Tibial nerve (tissue), 4 donors: ENCODE data around the gene ERLEC1. TPM values are rescaled to one million over a fixed set of nuclear protein-coding genes. Genes with fewer than 3 reads are reported as not detected.

Source experiments
- DNase-seq, 2 donors: peaks; one replicate each; pipeline ENCODE4 v3.0.0-alpha.2; 2019; ENCODE audit warnings: low spot score in 2 of 2
- H3K27ac ChIP-seq, 4 donors: fragments of 200-600 bp; sonication (generic) in 3 of 4; one replicate each; pipeline ENCODE4 v1.5.1; 2017 to 2019; ENCODE audit warnings: mild to moderate bottlenecking in 1 of 4
- H3K27me3 ChIP-seq, 2 donors: fragments of 200-600 bp; sonication (generic) in 1 of 2; one replicate each; pipeline versions ENCODE4 v1.5.1 to v1.6.0; 2017 to 2019
- H3K36me3 ChIP-seq, 3 donors: fragments of 200-600 bp; sonication (generic); one replicate each; pipeline ENCODE4 v1.5.1; 2018 to 2019
- H3K4me1 ChIP-seq, 4 donors: fragments of 200-600 bp; sonication (generic) in 3 of 4; one replicate each; pipeline ENCODE4 v1.5.1; 2017 to 2019
- H3K4me3 ChIP-seq, 4 donors: fragments of 200-600 bp; sonication (generic) in 3 of 4; one replicate each; pipeline ENCODE4 v1.5.1; 2017 to 2019; ENCODE audit warnings: mild to moderate bottlenecking in 1 of 4, moderate library complexity in 1 of 4
- H3K9me3 ChIP-seq, 4 donors: fragments of 200-600 bp; sonication (generic) in 3 of 4; one replicate each; pipeline ENCODE4 v1.5.1; 2017 to 2019
- EP300 ChIP-seq, 2 donors: sonication (generic); formaldehyde crosslinking; IDR thresholded peaks; one replicate each; pipeline ENCODE4 v1.6.1; 2017; ENCODE audit warnings: antibody characterized with exemption in 2 of 2, mild to moderate bottlenecking in 1 of 2
- POLR2A ChIP-seq, 2 donors: fragments of 450-650 bp; IDR thresholded peaks; one replicate each; pipeline ENCODE4 v1.6.1; 2017; ENCODE audit warnings: antibody characterized with exemption in 2 of 2, mild to moderate bottlenecking in 2 of 2, moderate library complexity in 2 of 2
- WGBS, 2 donors: methylation state at CpG; one replicate each; pipeline ENCODE4 v1.1.5; 2018; 5-methylcytosine and 5-hydroxymethylcytosine counted together
- total RNA-seq, 4 donors: library from RNA; depleted of rRNA; stranded (reverse); fragments of >200 nt; gene quantifications; one replicate each; pipeline ENCODE4 v1.1.0, GENCODE V29; 2016
- TF ChIP-seq, protein P1 (sequence below), 5 experiments: fragments of 200-600 bp in 3 of 5; fragments of 450-650 bp in 2 of 5; sonication (generic) in 3 of 5; IDR thresholded peaks; one replicate each; pipeline ENCODE4 v1.5.1; 2016 to 2019; ENCODE audit warnings: antibody characterized with exemption in 5 of 5, mild to moderate bottlenecking in 3 of 5, moderate library complexity in 2 of 5

Gene ERLEC1
- total RNA-seq, 4 donors from 2014 or later: 90.8 to 102 (median 97.2) TPM

DNA sequence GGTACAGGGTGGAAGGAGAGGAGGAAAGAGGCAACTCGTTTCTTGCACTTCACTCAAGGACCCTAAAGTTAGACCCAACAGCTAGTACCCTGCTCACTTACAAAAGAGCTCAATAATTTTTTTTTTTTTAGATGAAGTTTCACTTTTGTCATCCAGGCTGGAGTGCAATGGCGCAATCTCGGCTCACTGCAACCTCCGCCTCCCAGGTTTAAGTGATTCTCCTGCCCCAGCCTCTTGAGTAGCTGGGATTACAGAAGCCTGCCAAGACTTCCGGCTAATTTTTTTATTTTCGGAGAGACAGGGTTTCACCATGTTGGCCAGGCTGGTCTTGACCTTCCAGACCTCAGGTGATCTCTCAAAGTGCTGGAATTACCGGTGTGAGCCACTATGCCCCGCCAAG is 4.2 kb upstream of the ERLEC1 start:
- no peak for DNase-seq
- peaks cover 0 to 25% (median 0%) of the 10 kb centered on the region in 3 donors for H3K36me3 ChIP-seq
- peaks cover 0 to 22% (median 16%) of the 10 kb centered on the region in 4 donors for H3K4me1 ChIP-seq
- H3K4me3 ChIP-seq: no peak overlapping the region
- TF ChIP-seq EP300 (IDR thresholded peaks at IDR 0.05) (no peak), POLR2A (IDR thresholded peaks at IDR 0.05) (no peak)
- TF ChIP-seq, protein P1, sequence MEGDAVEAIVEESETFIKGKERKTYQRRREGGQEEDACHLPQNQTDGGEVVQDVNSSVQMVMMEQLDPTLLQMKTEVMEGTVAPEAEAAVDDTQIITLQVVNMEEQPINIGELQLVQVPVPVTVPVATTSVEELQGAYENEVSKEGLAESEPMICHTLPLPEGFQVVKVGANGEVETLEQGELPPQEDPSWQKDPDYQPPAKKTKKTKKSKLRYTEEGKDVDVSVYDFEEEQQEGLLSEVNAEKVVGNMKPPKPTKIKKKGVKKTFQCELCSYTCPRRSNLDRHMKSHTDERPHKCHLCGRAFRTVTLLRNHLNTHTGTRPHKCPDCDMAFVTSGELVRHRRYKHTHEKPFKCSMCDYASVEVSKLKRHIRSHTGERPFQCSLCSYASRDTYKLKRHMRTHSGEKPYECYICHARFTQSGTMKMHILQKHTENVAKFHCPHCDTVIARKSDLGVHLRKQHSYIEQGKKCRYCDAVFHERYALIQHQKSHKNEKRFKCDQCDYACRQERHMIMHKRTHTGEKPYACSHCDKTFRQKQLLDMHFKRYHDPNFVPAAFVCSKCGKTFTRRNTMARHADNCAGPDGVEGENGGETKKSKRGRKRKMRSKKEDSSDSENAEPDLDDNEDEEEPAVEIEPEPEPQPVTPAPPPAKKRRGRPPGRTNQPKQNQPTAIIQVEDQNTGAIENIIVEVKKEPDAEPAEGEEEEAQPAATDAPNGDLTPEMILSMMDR (IDR thresholded peaks at IDR 0.05): no peak
- 86 to 87% methylated on average over 8 of the region's 8 CpGs for WGBS, 2 donors
- no peak overlapping the region for H3K27ac ChIP-seq
- H3K9me3 ChIP-seq: no peaks in the 10 kb centered on the region
- H3K27me3 ChIP-seq: no peaks in the 10 kb centered on the region

DNA sequence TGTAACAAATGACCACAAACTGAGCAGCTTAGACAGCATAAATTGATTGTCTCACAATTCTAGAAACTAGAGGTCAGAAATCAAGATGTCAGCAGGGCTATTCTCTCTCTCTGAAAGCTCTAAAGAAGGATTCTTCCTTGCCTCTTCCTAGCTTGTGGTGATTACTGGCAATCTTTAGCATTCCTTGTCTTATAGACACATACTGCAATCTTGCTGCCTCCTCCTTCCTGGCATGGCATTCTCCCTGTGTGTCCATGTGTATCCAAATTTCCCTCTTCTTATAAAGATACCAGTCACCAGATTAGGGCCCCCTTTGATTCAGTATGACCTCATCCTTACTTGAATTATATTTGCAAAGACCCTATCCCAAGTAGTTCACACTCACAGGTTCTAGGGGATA is 2.4 kb upstream of the ERLEC1 start:
- H3K4me3 ChIP-seq: no peak overlapping the region
- TF ChIP-seq, protein P1 (IDR thresholded peaks at IDR 0.05): no peak
- TF ChIP-seq POLR2A (IDR thresholded peaks at IDR 0.05): no peak
- no peak for TF ChIP-seq EP300 (IDR thresholded peaks at IDR 0.05)
- H3K9me3 ChIP-seq: no peaks in the 10 kb centered on the region
- no peak overlapping the region for H3K27ac ChIP-seq
- DNase-seq: no peak
- peaks cover 0 to 23% (median 0%) of the 10 kb centered on the region in 3 donors for H3K36me3 ChIP-seq
- peaks cover 0 to 36% (median 21%) of the 10 kb centered on the region in 4 donors for H3K4me1 ChIP-seq
- no peaks in the 10 kb centered on the region for H3K27me3 ChIP-seq

DNA sequence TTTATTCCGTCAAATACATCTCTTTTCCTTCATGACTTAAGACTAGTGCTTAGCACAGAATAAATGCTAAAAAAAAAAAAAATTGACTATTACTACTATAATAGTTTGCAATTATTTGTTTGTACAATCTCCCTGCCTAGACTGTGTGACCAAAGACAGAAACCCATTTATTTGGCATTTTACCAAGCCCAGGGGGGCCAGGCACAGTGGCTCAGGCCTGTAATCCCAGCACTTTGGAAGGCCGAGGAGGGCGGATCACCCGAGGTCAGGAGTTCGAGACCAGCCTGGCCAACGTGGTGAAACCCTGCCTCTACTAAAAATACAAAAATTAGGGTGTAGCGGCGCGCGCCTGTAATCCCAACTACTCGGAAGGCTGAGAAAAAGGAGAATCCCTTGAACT is 1.5 kb upstream of the ERLEC1 start:
- Histone ChIP-seq H3K36me3 (peaks cover 0 to 17% (median 0%) of the 10 kb centered on the region in 3 donors), H3K4me1 (peaks cover 0 to 42% (median 21%) of the 10 kb centered on the region in 4 donors), H3K27ac (no peak overlapping the region), H3K4me3 (peak overlapping the region; percentile 75 to 95 (median 88)), H3K27me3 (no peaks in the 10 kb centered on the region), H3K9me3 (no peaks in the 10 kb centered on the region)
- DNase-seq: no peak
- no peak for TF ChIP-seq POLR2A (IDR thresholded peaks at IDR 0.05)
- TF ChIP-seq, protein P1 (IDR thresholded peaks at IDR 0.05): no peak
- no peak for TF ChIP-seq EP300 (IDR thresholded peaks at IDR 0.05)
- 41 to 45% methylated on average over 11 of the region's 11 CpGs for WGBS, 2 donors

DNA sequence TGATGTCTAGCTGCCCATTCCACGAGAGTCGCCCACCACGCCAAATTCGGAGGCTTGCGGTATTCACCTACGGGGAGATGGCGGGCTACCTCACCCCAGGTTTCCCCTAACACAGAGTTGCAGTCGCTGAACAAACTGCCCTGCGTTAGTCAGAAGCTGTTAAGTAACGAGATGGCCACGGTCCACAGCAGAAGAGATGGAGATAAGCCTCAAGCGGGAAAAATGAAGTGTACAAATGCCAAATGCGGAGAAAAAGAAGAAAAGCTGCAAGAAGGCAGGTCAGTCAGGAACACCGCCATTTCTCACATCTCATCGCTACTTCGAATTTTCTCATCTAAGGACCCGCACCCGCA is 516 bp upstream of the ERLEC1 start:
- Histone ChIP-seq H3K27ac (peak overlapping the region; percentile 66 to 92 (median 82)), H3K4me1 (peaks cover 0 to 47% (median 21%) of the 10 kb centered on the region in 4 donors), H3K36me3 (peaks cover 0 to 8% (median 0%) of the 10 kb centered on the region in 3 donors), H3K27me3 (no peaks in the 10 kb centered on the region), H3K4me3 (peak overlapping the region; percentile 75 to 95 (median 88)), H3K9me3 (no peaks in the 10 kb centered on the region)
- peak in 1 of 2 donors; percentile 18 for DNase-seq
- 0 to 1% methylated on average over 18 of the region's 18 CpGs for WGBS, 2 donors
- TF ChIP-seq EP300 (IDR thresholded peaks at IDR 0.05): no peak
- TF ChIP-seq, protein P1 (IDR thresholded peaks at IDR 0.05): no peak
- TF ChIP-seq POLR2A (IDR thresholded peaks at IDR 0.05): no peak

DNA sequence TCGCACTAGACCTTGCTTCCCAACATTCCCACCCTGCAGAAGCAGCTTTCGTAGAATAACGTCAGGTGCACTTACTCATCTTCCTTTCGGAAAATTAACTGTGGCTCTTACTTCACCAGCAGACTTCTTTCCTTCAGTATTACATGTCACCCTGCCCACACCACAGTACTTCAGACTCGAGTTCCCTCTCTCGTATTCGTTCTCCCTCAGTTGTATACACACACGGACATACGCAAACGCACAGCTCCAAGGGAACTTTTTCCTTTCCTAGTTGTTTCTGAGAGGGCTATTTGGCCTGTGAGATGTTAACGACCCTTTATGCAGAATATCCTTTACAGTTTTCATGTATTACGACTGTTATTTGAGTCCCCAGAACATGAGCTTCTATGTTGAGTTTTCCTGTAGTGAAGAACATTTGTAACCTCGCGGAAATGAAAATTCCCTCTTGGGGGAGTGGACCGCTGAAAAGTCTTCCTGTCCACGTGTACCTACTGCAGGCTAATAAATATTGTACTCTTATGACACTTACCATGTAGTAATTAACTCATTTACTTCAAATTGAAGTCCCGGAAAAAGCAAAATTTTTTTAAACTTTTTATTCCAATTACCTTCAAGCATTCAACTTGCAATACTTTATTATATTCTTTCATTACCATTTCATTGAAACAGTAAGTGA is 908 bp downstream of the ERLEC1 start:
- 4 to 5% methylated on average over 17 of the region's 17 CpGs for WGBS, 2 donors
- no peaks in the 10 kb centered on the region for H3K36me3 ChIP-seq
- no peak for DNase-seq
- H3K4me3 ChIP-seq: peak overlapping the region; percentile 75 to 95 (median 88)
- no peaks in the 10 kb centered on the region for H3K9me3 ChIP-seq
- H3K27ac ChIP-seq: peak overlapping the region; percentile 66 to 92 (median 82)
- TF ChIP-seq, protein P1 (IDR thresholded peaks at IDR 0.05): no peak
- no peak for TF ChIP-seq EP300 (IDR thresholded peaks at IDR 0.05)
- no peak for TF ChIP-seq POLR2A (IDR thresholded peaks at IDR 0.05)
- no peaks in the 10 kb centered on the region for H3K27me3 ChIP-seq
- H3K4me1 ChIP-seq: peaks cover 0 to 47% (median 21%) of the 10 kb centered on the region in 4 donors
